Ascending aorta (tissue), 2 donors: ENCODE results near the gene LPAR1. TPM values are rescaled to one million over a fixed set of nuclear protein-coding genes. Genes with fewer than 3 reads are reported as not detected.

Experiments
- DNase-seq, 2 donors: peaks; one replicate each; pipeline ENCODE4 v3.0.0-alpha.2; 2019; ENCODE audit warnings: low spot score in 2 of 2
- H3K27ac ChIP-seq, 2 donors: fragments of 200-600 bp; sonication (generic); one replicate each; pipeline ENCODE4 v1.5.1; 2016 to 2017; ENCODE audit warnings: mild to moderate bottlenecking in 1 of 2
- H3K27me3 ChIP-seq: fragments of 200-600 bp; sonication (generic); one replicate; pipeline ENCODE4 v1.5.1; 2017
- H3K36me3 ChIP-seq, 2 donors: fragments of 200-600 bp; sonication (generic); one replicate each; pipeline ENCODE4 v1.5.1; 2016
- H3K4me1 ChIP-seq, 2 donors: fragments of 200-600 bp; sonication (generic); one replicate each; pipeline ENCODE4 v1.5.1; 2016 to 2017; ENCODE audit warnings: mild to moderate bottlenecking in 1 of 2
- H3K4me3 ChIP-seq, 2 donors: fragments of 200-600 bp; sonication (generic); one replicate each; pipeline ENCODE4 v1.5.1; 2016 to 2017; ENCODE audit warnings: mild to moderate bottlenecking in 1 of 2
- H3K9me3 ChIP-seq, 2 donors: fragments of 200-600 bp; sonication (generic); one replicate each; pipeline ENCODE4 v1.5.1; 2016
- intact Hi-C: fragments of 100-400 bp; cut with DNase I; formaldehyde crosslinking; loops from one replicate; pipeline ENCODE4 v1.15.1; 2023
- total RNA-seq: library from RNA; depleted of rRNA; stranded (reverse); fragments of >200 nt; gene quantifications from one replicate; pipeline ENCODE4 v1.1.0, GENCODE V29; 2016
- TF ChIP-seq, protein P1 (sequence below), 3 experiments: fragments of 200-600 bp in 2 of 3; fragments of 450-650 bp in 1 of 3; sonication (generic) in 2 of 3; IDR thresholded peaks; one replicate each; pipeline ENCODE4 v1.5.1; 2016 to 2019; ENCODE audit warnings: antibody characterized with exemption in 3 of 3, mild to moderate bottlenecking in 1 of 3, moderate library complexity in 1 of 3

LPAR1 gene
- total RNA-seq, 1 donor from 2014 or later = 35.4 TPM

DNA sequence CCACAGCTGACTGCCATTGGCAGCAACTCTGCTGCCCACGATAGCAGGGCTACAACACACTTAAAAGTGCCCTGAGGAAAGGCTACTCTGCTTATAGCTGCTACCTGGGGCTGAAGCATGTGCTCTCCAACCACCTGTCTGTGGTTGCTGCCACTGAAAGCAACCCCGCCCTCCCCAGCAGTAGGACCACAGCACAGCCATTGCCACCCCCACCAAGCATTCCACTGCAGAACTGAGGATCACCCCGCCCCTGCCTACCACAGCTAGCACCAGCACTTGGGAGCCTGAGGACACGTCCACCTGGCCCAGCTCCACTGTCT lies 85.8 kb downstream of the LPAR1 start:
- Histone ChIP-seq H3K36me3 (no peaks in the 10 kb centered on the region), H3K4me1 (peaks cover 0 to 9% of the 10 kb centered on the region in 2 donors), H3K27me3 (no peaks in the 10 kb centered on the region), H3K27ac (no peak overlapping the region), H3K9me3 (peaks cover 0 to 16% of the 10 kb centered on the region in 2 donors), H3K4me3 (no peak overlapping the region)
- intact Hi-C loops = no loop called here
- TF ChIP-seq, protein P1, sequence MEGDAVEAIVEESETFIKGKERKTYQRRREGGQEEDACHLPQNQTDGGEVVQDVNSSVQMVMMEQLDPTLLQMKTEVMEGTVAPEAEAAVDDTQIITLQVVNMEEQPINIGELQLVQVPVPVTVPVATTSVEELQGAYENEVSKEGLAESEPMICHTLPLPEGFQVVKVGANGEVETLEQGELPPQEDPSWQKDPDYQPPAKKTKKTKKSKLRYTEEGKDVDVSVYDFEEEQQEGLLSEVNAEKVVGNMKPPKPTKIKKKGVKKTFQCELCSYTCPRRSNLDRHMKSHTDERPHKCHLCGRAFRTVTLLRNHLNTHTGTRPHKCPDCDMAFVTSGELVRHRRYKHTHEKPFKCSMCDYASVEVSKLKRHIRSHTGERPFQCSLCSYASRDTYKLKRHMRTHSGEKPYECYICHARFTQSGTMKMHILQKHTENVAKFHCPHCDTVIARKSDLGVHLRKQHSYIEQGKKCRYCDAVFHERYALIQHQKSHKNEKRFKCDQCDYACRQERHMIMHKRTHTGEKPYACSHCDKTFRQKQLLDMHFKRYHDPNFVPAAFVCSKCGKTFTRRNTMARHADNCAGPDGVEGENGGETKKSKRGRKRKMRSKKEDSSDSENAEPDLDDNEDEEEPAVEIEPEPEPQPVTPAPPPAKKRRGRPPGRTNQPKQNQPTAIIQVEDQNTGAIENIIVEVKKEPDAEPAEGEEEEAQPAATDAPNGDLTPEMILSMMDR (IDR thresholded peaks at IDR 0.05) = no peak
- DNase-seq = no peak

DNA sequence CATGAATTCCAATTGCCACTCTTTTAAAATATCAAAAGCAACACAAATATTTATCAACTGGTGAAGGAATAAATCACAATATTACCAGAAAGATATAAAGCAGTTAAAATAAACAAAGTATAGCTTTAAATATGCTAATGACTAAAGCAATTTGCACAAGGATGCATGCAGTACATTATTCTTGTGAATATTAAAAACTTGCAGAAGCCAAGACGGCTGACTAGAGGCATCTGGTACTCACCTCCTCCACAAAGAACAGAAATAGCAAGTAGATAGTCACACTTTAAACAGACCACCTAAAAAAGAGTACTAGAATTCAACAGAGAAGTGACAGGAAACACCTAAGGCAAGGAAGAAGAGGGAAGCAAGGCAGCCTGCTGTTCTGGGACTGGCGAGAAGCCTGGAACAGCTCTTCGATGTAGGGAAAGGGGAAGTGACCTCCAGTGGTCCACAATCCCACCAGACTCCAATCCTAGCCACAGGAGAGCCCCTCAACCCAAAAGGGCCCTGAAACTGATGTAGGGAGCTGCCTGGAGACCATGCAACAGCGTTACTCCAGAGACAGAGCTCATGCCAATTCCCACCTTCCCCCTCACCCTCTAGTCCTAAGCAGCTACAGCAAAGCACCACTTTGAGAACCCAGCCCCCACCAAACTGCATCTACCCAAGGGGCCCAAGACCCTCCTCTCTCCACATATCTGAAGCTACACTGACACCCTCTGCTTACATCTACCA lies 86.3 kb downstream of the LPAR1 start:
- intact Hi-C loops = no loop called here
- no peak for DNase-seq
- TF ChIP-seq, protein P1 (IDR thresholded peaks at IDR 0.05) = no peak
- Histone ChIP-seq H3K9me3 (peaks cover 0 to 14% of the 10 kb centered on the region in 2 donors), H3K27ac (peak overlapping the region; percentile 8 to 10), H3K36me3 (no peaks in the 10 kb centered on the region), H3K4me1 (peaks cover 0 to 9% of the 10 kb centered on the region in 2 donors), H3K27me3 (no peaks in the 10 kb centered on the region), H3K4me3 (no peak overlapping the region)

DNA sequence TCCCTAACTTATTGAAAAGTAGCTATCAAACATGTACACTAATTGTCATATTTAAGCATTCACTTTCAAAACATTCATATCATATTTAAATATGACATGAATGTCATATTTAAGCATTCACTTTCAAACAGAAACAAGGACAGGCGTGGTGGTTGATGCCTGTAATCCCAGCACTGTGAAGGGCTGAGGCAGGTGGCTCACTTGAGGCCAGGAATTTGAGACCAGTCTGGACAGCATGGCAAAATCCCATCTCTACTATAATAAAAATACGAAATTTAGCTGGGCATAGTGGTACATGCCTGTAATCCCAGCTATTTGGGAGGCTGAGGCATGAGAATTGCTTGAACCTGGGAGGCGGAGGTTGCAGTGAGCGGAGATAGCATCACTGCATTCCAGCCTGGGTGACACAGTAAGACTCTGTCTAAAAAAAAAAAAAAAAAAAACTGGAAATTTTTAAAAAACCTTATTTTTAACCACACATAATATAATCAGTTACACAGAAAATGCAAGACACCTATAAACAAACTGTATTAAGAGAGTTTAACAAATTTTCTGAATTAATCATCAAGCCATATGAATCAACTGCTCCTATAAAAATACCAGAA lies 88.1 kb downstream of the LPAR1 start:
- Histone ChIP-seq H3K27ac (no peak overlapping the region), H3K9me3 (peaks cover 0 to 14% of the 10 kb centered on the region in 2 donors), H3K4me3 (no peak overlapping the region), H3K4me1 (peaks cover 0 to 9% of the 10 kb centered on the region in 2 donors), H3K36me3 (no peaks in the 10 kb centered on the region), H3K27me3 (no peaks in the 10 kb centered on the region)
- DNase-seq = no peak
- TF ChIP-seq, protein P1 (IDR thresholded peaks at IDR 0.05) = no peak
- intact Hi-C loops = no loop called here

DNA sequence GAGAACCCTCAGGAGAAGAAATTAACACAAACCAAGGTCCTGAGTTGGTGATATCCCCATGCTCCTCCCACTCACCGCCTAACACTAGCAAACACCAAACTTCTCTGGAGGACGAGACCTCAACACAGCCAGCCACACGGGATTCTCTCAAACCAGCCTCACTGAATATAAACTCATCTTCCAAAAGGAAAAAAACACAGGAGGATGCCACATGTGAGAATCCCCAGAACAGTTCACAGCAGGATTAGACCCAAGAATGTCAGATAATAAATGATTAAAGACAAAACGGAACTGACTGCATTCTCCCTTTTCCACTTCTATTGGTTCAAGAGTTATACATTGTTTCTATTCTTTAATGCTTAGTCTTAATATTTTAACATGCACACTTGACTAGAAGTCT lies 89.2 kb downstream of the LPAR1 start:
- Histone ChIP-seq H3K27me3 (no peaks in the 10 kb centered on the region), H3K9me3 (peaks cover 0 to 3% of the 10 kb centered on the region in 2 donors), H3K27ac (no peak overlapping the region), H3K36me3 (no peaks in the 10 kb centered on the region), H3K4me1 (peaks cover 0 to 14% of the 10 kb centered on the region in 2 donors), H3K4me3 (no peak overlapping the region)
- TF ChIP-seq, protein P1 (IDR thresholded peaks at IDR 0.05) = no peak
- intact Hi-C loops = no loop called here
- DNase-seq = no peak

DNA sequence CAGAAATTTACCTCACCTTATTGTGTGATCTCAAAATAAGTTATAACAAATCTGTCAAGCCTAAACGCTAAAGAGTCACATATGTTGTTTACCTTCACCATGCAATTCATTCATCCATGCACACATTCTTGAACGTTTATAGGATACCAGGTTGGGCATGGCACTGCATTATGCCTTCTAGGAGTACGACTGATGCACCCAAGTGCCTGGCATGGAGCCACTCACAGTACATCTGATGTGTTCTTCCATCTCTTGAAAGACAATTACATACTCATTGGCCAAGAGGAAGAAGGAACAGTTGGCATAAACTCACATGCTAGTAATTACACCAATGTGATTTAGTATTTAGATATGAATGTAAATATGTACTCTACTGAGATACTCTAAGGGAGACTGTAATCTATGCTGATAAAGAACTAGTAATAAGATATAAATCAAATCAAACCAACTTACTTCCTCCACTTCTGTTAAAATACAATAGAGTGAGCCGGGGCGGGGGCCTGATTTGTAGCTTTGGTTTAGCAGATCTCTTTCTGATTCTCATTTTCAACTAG lies 90.7 kb downstream of the LPAR1 start:
- intact Hi-C loops = no loop called here

More for the DNA sequence above, 90.7 kb downstream of the LPAR1 start:
- Histone ChIP-seq H3K36me3 (no peaks in the 10 kb centered on the region), H3K4me1 (peaks cover 0 to 15% of the 10 kb centered on the region in 2 donors), H3K9me3 (no peaks in the 10 kb centered on the region), H3K27ac (no peak overlapping the region), H3K4me3 (no peak overlapping the region), H3K27me3 (no peaks in the 10 kb centered on the region)
- DNase-seq = no peak
- TF ChIP-seq, protein P1 (IDR thresholded peaks at IDR 0.05) = no peak
